K562 (cell line): Measurements from ENCODE around the gene RABL6. TPM values are rescaled to one million over a fixed set of nuclear protein-coding genes. Genes with fewer than 3 reads are reported as not detected.
"Not testable (repeated sequence)": the region's sequence is repeated elsewhere in the genome, so short reads cannot be mapped to it uniquely, and the experiment has no call there.

Experiments used
- ARID4B ChIP-seq: sonication (generic); formaldehyde crosslinking; IDR thresholded peaks from 2 replicates; pipeline ENCODE4 v1.8.0; 2022; ENCODE audit warnings: mild to moderate bottlenecking, missing genetic modification reagents
- BHLHE40 ChIP-seq: IDR thresholded peaks from 2 replicates; pipeline ENCODE4 v1.6.1; 2011; ENCODE audit warnings: low read length, improper control_type of control experiment
- CCNT2 ChIP-seq: IDR thresholded peaks from 2 replicates; pipeline ENCODE4 v1.6.1; 2011; ENCODE audit warnings: borderline replicate concordance, low read depth, mild to moderate bottlenecking, moderate library complexity, mixed read lengths, low read length; ENCODE audit not compliant: insufficient read length; ENCODE audit errors: extremely low read depth
- CREM ChIP-seq: IDR thresholded peaks from 2 replicates; pipeline ENCODE4 v1.6.1; 2014; ENCODE audit warnings: antibody characterized with exemption, low read depth
- EGR1 ChIP-seq: fragments of 450-650 bp; conservative IDR thresholded peaks from 2 replicates; pipeline ENCODE4 v1.6.1; 2017; ENCODE audit warnings: mild to moderate bottlenecking
- HMGN3 ChIP-seq: IDR thresholded peaks from 2 replicates; pipeline ENCODE4 v1.6.1; 2011; ENCODE audit warnings: borderline replicate concordance, low read depth, mild to moderate bottlenecking, mixed read lengths, low read length; ENCODE audit not compliant: insufficient read length; ENCODE audit errors: extremely low read depth
- NEUROD1 ChIP-seq: fragments of 150-350 bp; IDR thresholded peaks from 2 replicates; pipeline ENCODE4 v1.6.1; 2014; ENCODE audit warnings: borderline replicate concordance, low read length, low read depth; ENCODE audit not compliant: partially characterized antibody
- NR2C2 ChIP-seq, 2 experiments: fragments of 200-800 bp in 1 of 2; sonication (Bioruptor generic) in 1 of 2; sonication (generic) in 1 of 2; formaldehyde crosslinking in 1 of 2; IDR thresholded peaks; 2 replicates each; pipeline versions ENCODE4 v1.6.1 to v1.8.0; 2016 to 2022; ENCODE audit warnings: mild to moderate bottlenecking in 1 of 2, missing compliant biosample characterization in 1 of 2, missing genetic modification characterization in 1 of 2, missing genetic modification reagents in 1 of 2
- POLR2A ChIP-seq: fragments of 450-650 bp; conservative IDR thresholded peaks from 2 replicates; pipeline ENCODE4 v1.6.1; 2016
- POLR2G ChIP-seq: fragments of 200-400 bp; formaldehyde crosslinking; IDR thresholded peaks from 2 replicates; pipeline ENCODE4 v1.6.1; 2017; ENCODE audit warnings: low read depth, mild to moderate bottlenecking, antibody characterized with exemption, low read length, moderate library complexity
- PTBP1 ChIP-seq: fragments of 200-400 bp; formaldehyde crosslinking; IDR thresholded peaks from 2 replicates; pipeline ENCODE4 v1.6.1; 2017; ENCODE audit warnings: low read depth, low read length
- RB1 ChIP-seq: fragments of 450-650 bp; IDR thresholded peaks from 2 replicates; pipeline ENCODE4 v1.6.1; 2017; ENCODE audit warnings: low read depth, mild to moderate bottlenecking
- TAF1 ChIP-seq: IDR thresholded peaks from 2 replicates; pipeline ENCODE4 v1.6.1; 2011; ENCODE audit warnings: mild to moderate bottlenecking, low read length, moderate library complexity; ENCODE audit not compliant: insufficient read depth, control insufficient read depth, severe bottlenecking; ENCODE audit errors: extremely low read depth
- ZBTB9 ChIP-seq: fragments of 450-650 bp; formaldehyde crosslinking; IDR thresholded peaks from 2 replicates; pipeline ENCODE4 v1.4.0; 2020; ENCODE audit warnings: mild to moderate bottlenecking, moderate library complexity
- polyA plus RNA-seq, 8 experiments: library from polyadenylated mRNA; depleted of rRNA in 4 of 8; stranded (reverse) in 5 of 8; unstranded in 3 of 8; fragments of >200 nt; fragmentation: Nextera tagmentation in 2 of 8; fragmentation: Illumina TruSeq in 1 of 8; extraction: Ambion mirVana in 2 of 8; extraction: Trizol in 1 of 8; gene quantifications; 2 replicates each; pipeline versions ENCODE4 v1.2.1 to v1.2.3, GENCODE V29; 2011 to 2014; ENCODE audit warnings: inconsistent platforms in 1 of 8, missing spikeins in 1 of 8
- total RNA-seq, 7 experiments: library from RNA; depleted of rRNA in 6 of 7; stranded (reverse); fragments of >200 nt in 6 of 7; fragmentation: Illumina TruSeq in 2 of 7; extraction: Trizol in 2 of 7; gene quantifications; 2 replicates each; pipeline versions ENCODE4 v1.2.1 to v1.2.3, GENCODE V29; 2011 to 2021; ENCODE audit warnings: low replicate concordance in 1 of 7
- TF ChIP-seq, protein P1 (sequence below): fragments of 200-800 bp; sonication (Bioruptor generic); IDR thresholded peaks from 2 replicates; pipeline ENCODE4 v1.6.1; 2017; ENCODE audit warnings: missing genetic modification characterization, missing compliant biosample characterization
- TF ChIP-seq, protein P2 (sequence below): sonication (generic); formaldehyde crosslinking; IDR thresholded peaks from 2 replicates; pipeline ENCODE4 v1.8.0; 2022; ENCODE audit warnings: missing genetic modification reagents, mild to moderate bottlenecking, moderate library complexity, borderline replicate concordance

RABL6 gene
- total and polyA plus RNA-seq, 9 of the 15 experiments (the other 6 are each of a cell fraction or from before 2014, with no cell fraction given) = 5.6 to 181 (median 84.5) TPM

DNA sequence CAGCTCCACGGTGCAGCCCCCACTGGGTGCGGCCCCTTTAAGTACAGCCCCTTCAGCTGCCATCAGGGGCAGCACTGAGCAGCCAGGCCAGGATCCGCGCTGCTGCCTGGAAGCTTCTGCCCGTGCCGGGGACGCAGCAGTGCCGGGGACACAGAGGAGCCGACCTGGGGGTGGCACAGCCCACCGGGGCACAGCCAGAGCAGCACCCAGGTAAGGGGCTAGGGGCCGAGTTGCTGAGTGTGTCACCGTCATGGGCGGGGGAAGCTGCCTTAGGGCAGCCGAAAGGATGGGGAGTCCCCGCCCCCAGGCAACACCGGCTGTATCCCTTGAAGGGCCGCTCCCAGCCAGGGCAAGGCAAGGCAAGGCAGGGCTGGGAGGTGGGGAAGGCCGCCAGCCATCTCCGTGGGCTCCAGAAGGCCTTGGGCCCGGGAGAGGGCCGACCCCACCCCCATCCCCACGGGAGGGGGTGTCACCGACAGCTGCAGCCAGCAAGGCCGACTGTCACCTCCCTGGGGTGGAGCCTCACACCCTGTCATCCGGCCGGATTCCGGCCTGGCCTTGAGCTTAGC lies 34.7 kb downstream of the RABL6 start, which contains the start of gene AJM1 (continued):
- peak; percentile 74 for TF ChIP-seq HMGN3
- peak; percentile 53; the same call in 1 of the 2 replicates for TF ChIP-seq NR2C2 (CRISPR knock-in tag; IDR thresholded peaks at IDR 0.05)
- not testable (repeated sequence) for TF ChIP-seq NR2C2 (tag; IDR thresholded peaks at IDR 0.05)
- peak; percentile 64 for TF ChIP-seq CCNT2
- TF ChIP-seq PTBP1 = 0 out of 2 replicates have a peak, but pooled peaks have one; percentile 30
- TF ChIP-seq NEUROD1 = peak; percentile 70
- peak; percentile 12 for TF ChIP-seq TAF1
- TF ChIP-seq BHLHE40 = peak; percentile 77
- peak; percentile 35; the same call in 1 of the 2 replicates for TF ChIP-seq CREM
- peak; percentile 66; the same call in 1 of the 2 replicates for TF ChIP-seq ARID4B (CRISPR knock-in tag)
- peak; percentile 76 for TF ChIP-seq POLR2G
- TF ChIP-seq ZBTB9 (CRISPR knock-in tag) = peak; percentile 40; the same call in 1 of the 2 replicates
- peak; percentile 59 for TF ChIP-seq RB1
- 0 out of 2 replicates have a peak, but pooled peaks have one; percentile 10 for TF ChIP-seq EGR1
- TF ChIP-seq, protein P1, sequence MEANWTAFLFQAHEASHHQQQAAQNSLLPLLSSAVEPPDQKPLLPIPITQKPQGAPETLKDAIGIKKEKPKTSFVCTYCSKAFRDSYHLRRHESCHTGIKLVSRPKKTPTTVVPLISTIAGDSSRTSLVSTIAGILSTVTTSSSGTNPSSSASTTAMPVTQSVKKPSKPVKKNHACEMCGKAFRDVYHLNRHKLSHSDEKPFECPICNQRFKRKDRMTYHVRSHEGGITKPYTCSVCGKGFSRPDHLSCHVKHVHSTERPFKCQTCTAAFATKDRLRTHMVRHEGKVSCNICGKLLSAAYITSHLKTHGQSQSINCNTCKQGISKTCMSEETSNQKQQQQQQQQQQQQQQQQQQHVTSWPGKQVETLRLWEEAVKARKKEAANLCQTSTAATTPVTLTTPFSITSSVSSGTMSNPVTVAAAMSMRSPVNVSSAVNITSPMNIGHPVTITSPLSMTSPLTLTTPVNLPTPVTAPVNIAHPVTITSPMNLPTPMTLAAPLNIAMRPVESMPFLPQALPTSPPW (CRISPR knock-in tag) = peak; percentile 45
- TF ChIP-seq POLR2A = peak; percentile 75
- TF ChIP-seq, protein P2, sequence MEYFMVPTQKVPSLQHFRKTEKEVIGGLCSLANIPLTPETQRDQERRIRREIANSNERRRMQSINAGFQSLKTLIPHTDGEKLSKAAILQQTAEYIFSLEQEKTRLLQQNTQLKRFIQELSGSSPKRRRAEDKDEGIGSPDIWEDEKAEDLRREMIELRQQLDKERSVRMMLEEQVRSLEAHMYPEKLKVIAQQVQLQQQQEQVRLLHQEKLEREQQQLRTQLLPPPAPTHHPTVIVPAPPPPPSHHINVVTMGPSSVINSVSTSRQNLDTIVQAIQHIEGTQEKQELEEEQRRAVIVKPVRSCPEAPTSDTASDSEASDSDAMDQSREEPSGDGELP (CRISPR knock-in tag) = peak; percentile 82
